ENCODE measurements around the gene TSPAN3. TPM values are rescaled to one million over a fixed set of nuclear protein-coding genes. Genes with fewer than 3 reads are reported as not detected.

Gene TSPAN3
- total RNA-seq, 1 donor from 2014 or later = 288 TPM

DNA sequence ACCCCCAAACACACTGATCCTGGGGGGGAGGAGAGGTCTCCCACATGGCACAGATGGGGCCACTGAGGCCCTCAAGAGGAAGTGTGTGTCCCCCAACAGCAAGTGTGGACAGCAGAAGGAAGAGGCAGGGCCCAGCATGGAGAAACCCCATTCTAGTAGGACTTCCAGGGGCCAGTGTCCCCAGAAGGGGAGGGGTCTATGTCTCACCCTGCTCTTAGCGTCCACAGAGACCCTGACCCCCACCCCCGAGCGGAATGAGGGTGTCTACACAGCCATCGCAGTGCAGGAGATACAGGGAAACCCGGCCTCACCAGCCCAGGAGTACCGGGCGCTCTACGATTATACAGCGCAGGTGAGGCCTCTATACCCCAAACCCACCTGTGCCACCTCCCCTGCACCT is 35.3 kb downstream of the TSPAN3 start:
- Mint-ChIP-seq H3K4me3 (no peak overlapping the region), H3K27me3 (no peaks in the 10 kb centered on the region), H3K36me3 (peaks cover 2% of the 10 kb centered on the region), H3K27ac (no peak overlapping the region), H3K9me3 (no peaks in the 10 kb centered on the region), H3K4me1 (ENCODE audit: unreplicated experiment) (peaks cover under 1% of the 10 kb centered on the region)
- peak; percentile 62 for DNase-seq (ENCODE audit: extremely low spot score, unreplicated experiment)
- TF ChIP-seq, protein P1, sequence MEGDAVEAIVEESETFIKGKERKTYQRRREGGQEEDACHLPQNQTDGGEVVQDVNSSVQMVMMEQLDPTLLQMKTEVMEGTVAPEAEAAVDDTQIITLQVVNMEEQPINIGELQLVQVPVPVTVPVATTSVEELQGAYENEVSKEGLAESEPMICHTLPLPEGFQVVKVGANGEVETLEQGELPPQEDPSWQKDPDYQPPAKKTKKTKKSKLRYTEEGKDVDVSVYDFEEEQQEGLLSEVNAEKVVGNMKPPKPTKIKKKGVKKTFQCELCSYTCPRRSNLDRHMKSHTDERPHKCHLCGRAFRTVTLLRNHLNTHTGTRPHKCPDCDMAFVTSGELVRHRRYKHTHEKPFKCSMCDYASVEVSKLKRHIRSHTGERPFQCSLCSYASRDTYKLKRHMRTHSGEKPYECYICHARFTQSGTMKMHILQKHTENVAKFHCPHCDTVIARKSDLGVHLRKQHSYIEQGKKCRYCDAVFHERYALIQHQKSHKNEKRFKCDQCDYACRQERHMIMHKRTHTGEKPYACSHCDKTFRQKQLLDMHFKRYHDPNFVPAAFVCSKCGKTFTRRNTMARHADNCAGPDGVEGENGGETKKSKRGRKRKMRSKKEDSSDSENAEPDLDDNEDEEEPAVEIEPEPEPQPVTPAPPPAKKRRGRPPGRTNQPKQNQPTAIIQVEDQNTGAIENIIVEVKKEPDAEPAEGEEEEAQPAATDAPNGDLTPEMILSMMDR (conservative IDR thresholded peaks at IDR 0.05) = no peak

DNA sequence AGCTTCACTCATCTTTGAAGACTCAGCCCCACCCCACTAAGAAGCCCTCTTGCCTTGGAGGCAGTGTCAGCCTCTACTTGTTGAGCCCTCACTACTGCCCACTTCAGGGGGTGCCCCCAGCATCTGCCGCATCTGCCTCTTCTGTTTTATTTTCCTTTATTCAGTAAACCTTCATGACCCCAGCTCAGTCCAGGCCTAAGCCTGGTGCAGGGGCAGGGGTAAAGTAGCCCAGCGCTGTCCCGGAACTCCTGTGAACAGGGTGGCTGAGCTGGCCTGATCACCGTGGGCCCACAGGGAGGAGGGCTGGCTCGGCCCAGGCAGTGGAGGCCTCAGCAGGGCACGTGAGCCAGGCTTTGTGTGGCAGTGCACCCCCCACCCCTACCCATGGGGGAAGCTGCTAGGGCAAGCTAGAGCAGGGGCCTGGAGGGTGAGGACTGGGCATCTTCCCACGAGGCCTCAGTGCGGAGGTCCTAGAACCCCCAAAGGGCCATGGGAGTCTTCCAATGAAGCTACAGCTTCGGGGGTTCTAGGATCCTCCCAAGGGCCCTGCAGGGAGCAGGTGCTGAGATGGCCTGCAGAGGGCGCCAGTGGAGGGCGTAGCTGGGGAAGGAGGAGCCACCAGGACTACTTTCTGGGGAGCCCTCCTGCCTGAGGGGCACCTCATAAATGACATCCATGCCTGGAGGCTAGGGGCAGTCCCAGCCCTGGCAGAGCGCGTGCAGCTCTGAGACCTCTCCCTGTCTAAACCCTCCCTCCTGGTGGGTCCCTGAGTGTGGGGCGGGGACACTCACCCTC is 36.0 kb downstream of the TSPAN3 start:
- H3K4me1 Mint-ChIP-seq (ENCODE audit: unreplicated experiment) = no peaks in the 10 kb centered on the region
- DNase-seq (ENCODE audit: extremely low spot score, unreplicated experiment) = peak; percentile 76
- no peak overlapping the region for H3K4me3 Mint-ChIP-seq
- TF ChIP-seq, protein P1 (conservative IDR thresholded peaks at IDR 0.05) = peak; percentile 77
- H3K36me3 Mint-ChIP-seq = no peaks in the 10 kb centered on the region
- no peaks in the 10 kb centered on the region for H3K27me3 Mint-ChIP-seq
- no peaks in the 10 kb centered on the region for H3K9me3 Mint-ChIP-seq
- peak overlapping the region; percentile 77 for H3K27ac Mint-ChIP-seq

DNA sequence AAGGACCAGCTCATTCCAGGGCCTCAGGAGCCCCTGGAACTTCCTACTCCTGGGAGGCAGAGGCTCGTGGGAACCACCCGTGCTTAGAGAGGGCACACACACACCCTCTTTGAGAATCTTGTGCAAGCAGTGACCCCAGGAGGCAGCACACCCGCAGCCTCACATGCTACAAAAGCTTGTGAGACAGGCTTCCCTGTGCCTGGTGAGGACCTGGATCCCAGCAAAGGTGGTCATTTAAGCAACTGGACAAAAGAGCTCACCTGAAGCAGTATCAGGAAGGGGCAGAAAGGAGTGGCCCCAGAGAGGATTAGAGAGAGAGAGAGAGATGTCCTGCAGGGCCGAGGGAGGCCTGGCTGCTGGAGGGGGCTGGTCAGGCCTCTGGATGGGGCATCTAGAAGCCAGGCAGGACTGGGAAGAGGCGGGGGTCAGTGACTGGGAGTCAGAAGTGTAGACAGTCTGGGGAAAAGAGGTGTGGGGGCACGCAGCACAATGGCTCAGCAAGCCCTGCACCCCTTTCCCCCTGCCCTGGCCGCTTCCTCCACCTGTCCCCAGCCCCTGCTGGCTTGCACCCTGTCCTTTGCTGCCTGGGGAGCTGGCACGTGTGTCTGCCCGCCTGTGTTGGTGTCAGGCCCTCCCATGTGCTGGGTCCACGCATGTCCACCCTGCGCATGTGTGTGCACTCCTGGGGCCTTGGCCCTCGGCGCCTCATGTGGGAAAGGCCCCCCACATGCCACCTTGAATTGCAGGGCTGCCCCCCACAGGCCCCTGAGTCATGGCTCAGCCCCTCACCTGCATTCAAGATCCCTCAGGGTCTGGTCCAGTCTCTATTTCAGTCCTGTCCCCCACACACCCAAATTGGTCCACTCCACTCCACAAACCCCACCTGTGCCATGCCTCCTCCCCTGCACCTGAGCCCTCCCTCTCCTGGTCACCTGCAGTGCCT is 36.9 kb downstream of the TSPAN3 start:
- no peaks in the 10 kb centered on the region for H3K4me1 Mint-ChIP-seq (ENCODE audit: unreplicated experiment)
- H3K9me3 Mint-ChIP-seq = no peaks in the 10 kb centered on the region
- DNase-seq (ENCODE audit: extremely low spot score, unreplicated experiment) = peak; percentile 66
- peak overlapping the region; percentile 77 for H3K27ac Mint-ChIP-seq
- H3K36me3 Mint-ChIP-seq = no peaks in the 10 kb centered on the region
- no peaks in the 10 kb centered on the region for H3K27me3 Mint-ChIP-seq
- peak overlapping the region; percentile 36 for H3K4me3 Mint-ChIP-seq
- TF ChIP-seq, protein P1 (conservative IDR thresholded peaks at IDR 0.05) = no peak

DNA sequence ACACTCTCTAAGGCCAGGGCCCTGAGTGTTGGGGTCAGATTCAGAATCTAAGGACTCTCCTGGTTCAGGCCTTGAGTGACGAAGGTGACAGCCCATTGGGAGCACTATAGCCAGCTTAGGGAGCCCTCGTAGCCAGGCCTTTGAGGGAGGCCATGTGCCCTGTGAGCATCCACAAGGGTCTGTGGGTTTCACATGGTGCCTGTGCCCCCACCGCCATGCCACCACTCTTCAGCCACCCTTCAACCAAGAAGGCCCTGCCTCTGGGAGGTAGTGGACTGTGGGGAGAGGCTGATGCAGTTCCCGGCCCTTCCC is 37.5 kb downstream of the TSPAN3 start:
- no peak overlapping the region for H3K4me3 Mint-ChIP-seq
- DNase-seq (ENCODE audit: extremely low spot score, unreplicated experiment) = peak; percentile 58
- H3K9me3 Mint-ChIP-seq = no peaks in the 10 kb centered on the region

DNA sequence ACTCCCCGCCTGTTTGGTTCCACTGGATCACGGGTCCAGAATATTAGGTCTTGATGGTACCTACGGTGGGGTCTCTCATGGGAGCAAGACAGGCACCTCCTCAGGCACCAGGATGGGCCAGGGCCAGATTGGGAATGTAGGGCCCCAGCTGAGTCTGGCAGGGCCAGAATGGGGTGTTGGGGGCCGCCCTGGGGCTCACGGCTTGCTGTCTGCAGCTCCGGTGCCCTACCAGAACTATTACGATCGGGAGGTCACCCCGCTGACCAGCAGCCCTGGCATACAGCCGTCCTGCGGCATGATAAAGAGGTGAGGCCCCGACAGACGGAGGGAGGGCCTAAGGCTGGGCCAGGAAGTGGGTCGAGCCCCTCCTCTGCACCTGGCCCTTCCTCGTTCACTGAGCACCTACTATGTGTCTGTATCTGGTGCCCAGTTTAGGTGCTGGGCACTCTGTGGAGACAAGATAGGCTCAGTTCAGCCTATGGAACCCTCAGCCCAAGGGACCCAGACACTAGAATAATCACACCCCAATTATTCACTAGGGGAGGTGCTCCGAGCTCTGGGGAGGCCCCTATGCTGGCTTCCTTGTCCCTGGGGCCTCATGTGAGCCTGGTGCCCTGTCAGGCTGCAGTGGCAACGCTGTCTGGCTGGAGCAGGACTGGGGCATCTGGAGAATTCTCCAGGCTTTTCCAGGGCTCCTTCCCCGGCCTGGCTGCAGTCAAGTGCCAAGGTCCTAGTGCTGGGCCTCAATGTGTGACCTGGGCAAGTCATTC is 38.1 kb downstream of the TSPAN3 start:
- DNase-seq (ENCODE audit: extremely low spot score, unreplicated experiment) = peak; percentile 65
- TF ChIP-seq, protein P1 (conservative IDR thresholded peaks at IDR 0.05) = no peak
- no peaks in the 10 kb centered on the region for H3K27me3 Mint-ChIP-seq
- H3K36me3 Mint-ChIP-seq = no peaks in the 10 kb centered on the region
- H3K4me3 Mint-ChIP-seq = no peak overlapping the region
- no peaks in the 10 kb centered on the region for H3K9me3 Mint-ChIP-seq
- no peaks in the 10 kb centered on the region for H3K4me1 Mint-ChIP-seq (ENCODE audit: unreplicated experiment)
- no peak overlapping the region for H3K27ac Mint-ChIP-seq

More for the DNA sequence above, 37.5 kb downstream of the TSPAN3 start:
- Mint-ChIP-seq H3K36me3 (no peaks in the 10 kb centered on the region), H3K27ac (no peak overlapping the region), H3K4me1 (ENCODE audit: unreplicated experiment) (no peaks in the 10 kb centered on the region), H3K27me3 (no peaks in the 10 kb centered on the region)
- TF ChIP-seq, protein P1 (conservative IDR thresholded peaks at IDR 0.05) = no peak
